ENCODE data around the gene MAP2K3.
"Not testable (repeated sequence)": the region's sequence is repeated elsewhere in the genome, so short reads cannot be mapped to it uniquely, and the experiment has no call there.

DNA sequence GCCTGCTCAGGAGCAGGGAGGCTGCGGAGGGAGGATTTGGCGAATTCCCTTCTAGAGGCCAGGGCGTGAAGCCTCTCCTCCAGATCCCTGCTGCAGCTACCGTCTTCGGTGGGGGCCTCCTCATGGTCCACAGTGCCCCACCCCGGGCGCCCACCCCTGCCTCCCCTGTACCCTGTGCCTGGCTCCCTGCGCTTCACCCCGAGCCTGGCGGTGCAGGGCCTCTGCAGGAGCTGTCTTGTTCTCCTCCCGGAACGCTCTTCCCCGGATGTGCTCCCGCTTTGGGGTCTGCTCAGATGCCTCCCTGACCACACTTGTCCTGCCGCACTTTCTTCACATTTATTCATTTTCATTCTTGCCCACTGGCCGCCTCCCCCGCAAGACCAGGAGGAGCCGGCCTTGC is 33.3 kb downstream of the MAP2K3 start:
- TF ChIP-seq TOX (CRISPR knock-in tag; IDR thresholded peaks at IDR 0.05; ENCODE audit: borderline replicate concordance); PPARA (CRISPR knock-in tag; IDR thresholded peaks at IDR 0.05; ENCODE audit: borderline replicate concordance); ARNTL (CRISPR knock-in tag; IDR thresholded peaks at IDR 0.05; ENCODE audit: borderline replicate concordance, low read depth); ZC3H10 (CRISPR knock-in tag; IDR thresholded peaks at IDR 0.05); SNAI2 (CRISPR knock-in tag; IDR thresholded peaks at IDR 0.05); ZNF70 (CRISPR knock-in tag; IDR thresholded peaks at IDR 0.05): not testable (repeated sequence)
- TF ChIP-seq, protein P1, sequence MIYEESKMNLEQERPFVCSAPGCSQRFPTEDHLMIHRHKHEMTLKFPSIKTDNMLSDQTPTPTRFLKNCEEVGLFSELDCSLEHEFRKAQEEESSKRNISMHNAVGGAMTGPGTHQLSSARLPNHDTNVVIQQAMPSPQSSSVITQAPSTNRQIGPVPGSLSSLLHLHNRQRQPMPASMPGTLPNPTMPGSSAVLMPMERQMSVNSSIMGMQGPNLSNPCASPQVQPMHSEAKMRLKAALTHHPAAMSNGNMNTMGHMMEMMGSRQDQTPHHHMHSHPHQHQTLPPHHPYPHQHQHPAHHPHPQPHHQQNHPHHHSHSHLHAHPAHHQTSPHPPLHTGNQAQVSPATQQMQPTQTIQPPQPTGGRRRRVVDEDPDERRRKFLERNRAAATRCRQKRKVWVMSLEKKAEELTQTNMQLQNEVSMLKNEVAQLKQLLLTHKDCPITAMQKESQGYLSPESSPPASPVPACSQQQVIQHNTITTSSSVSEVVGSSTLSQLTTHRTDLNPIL (CRISPR knock-in tag; IDR thresholded peaks at IDR 0.05; ENCODE audit: low read depth), result not testable (repeated sequence)
